ENCODE data around the gene ARHGAP35.
A peak's percentile ranks its signal among the peaks of the same experiment; 100 is the strongest.
"Not testable (repeated sequence)": the region's sequence is repeated elsewhere in the genome, so short reads cannot be mapped to it uniquely, and the experiment has no call there.

The ARHGAP35 gene

GRCh38 chr19:46860846-46861690 lies at the start of gene ARHGAP35:
Gene ARHGAP35, plus strand, starts transcription at chr19:46860997. Its CDS starts 57,679 bp downstream, at chr19:46918676.
- DNase-seq (ENCODE audit: low spot score) = no peak

DNA sequence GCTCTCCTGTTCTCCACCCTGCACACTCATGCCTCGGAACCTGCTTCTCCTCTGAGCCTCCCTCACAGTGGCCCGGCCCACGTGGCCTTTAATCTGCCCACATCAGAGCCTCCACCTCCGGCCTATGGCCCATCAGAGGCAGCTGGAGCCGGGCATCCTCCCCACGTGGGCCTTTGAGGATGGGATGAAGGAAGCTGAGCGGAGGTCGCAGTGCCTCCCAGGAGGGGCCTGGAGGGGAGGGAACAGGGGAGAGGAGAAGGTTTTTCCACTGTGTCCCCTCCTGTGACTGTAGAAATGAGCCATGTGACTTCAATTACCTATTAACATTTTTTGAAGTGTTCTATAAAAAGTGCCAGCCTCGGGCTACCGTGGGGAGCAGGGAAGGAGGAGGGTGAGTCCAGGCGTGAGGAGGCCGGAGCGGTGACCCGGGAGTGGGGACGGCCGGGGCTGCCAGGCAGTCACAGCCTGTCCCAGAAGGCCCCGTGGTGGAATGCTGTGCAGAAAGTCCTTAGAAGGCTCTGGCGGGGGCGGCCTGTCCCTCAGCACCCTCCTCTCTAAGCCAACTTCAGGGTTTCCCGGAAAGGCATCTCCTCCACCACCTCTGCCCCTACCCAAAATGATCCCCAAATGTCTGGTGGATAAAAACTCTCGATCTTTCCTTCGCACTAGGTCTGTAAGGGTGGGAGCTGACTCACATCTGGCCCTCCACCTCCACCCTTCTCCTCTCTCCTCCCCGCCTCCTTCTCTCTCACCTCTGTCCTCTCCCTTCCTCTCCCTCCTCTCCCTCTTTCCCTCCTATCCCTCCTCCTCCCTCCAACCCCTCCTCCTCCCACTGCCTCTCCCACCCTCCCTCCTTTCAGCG lies 47.6 kb upstream of the ARHGAP35 start:
- no peak for DNase-seq (ENCODE audit: low spot score)

- no peak for DNase-seq (ENCODE audit: low spot score)
Observed at GRCh38 chr19:46813839-46814358, 46.9 kb upstream of the ARHGAP35 start.

DNA sequence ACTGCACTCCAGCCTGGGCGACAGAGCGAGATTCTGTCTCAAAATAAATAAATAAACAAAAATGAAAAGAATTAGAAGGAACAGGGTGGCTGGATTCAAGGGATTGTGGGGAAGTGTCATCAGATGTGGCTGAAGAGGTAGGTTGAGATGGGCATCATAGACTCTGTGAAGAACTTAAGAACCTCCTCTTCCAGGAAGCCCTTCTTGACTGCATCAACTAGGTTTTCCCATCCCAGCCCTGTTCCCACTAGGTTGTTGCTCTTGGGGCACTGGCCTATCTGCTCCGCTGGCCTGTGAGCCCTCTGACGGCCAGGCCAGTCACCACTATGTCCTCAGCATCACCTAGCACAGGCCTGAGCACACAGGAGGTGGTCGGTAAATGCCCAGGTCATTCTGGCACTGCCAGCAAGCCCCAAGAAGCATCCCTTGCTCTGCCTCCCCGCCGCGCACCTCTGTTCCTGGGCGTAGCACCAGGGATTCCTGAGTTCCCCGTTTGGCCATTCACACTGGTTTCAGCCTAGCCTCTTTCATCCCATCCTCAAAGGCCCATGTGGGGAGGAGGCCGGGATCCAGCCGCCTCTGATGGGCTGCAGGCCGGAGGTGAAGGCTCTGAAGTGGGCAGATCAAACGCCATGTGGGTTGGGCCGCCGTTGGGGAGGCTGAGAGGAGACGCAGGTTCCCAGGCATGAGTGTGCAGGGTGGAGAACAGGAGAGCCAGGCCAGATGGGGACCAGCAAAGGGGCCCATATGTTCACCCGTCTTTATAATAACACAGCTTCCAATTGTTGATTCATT lies 44.8 kb upstream of the ARHGAP35 start:
- no peak for DNase-seq (ENCODE audit: low spot score)

- no peak for DNase-seq (ENCODE audit: low spot score)
Observed at GRCh38 chr19:46818812-46819211, 42.0 kb upstream of the ARHGAP35 start.

- DNase-seq (ENCODE audit: low spot score) = no peak
Observed at GRCh38 chr19:46821512-46822409, 39.0 kb upstream of the ARHGAP35 start.

DNA sequence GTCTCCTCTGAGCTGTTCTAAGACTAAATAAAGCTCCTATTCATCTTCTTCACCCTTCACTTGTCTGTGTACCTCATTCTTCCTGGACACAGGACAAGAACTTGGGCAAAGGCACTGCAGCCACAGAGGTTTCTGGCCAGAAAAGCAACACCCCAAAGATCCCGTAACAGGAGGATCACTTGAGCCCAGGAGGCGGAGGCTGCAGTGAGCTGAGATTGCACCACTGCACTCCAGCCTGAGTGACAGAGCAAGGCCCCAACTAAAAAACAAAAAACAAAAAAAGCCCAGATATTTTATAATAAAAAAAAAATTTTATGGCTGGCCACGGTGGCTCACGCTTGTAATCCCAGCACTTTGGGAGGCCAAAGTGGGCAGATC lies 38.4 kb upstream of the ARHGAP35 start:
- not testable (repeated sequence) for DNase-seq (ENCODE audit: low spot score)

DNA sequence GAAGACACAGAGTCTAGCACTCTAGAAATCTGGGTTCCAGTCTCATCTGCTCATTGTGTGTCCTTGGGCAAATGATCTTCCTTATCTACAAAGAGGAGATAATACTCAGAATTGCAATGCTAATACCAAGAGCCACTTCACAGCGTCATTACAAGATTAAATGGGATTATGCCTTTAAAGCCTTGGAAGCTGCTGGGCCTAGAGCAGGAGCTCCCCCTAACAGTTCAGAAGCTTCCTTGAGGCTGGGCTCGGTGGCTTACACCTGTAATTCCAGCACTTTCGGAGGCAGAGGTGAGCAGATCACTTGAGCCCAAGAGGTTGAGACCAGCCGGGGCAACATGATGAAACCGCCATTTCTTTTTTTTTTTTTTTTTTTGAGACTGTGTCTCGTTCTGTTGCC lies 37.7 kb upstream of the ARHGAP35 start:
- DNase-seq (ENCODE audit: low spot score) = no peak

GRCh38 chr19:46824890-46825730 lies 35.7 kb upstream of the ARHGAP35 start:
- no peak for DNase-seq (ENCODE audit: low spot score)

GRCh38 chr19:46825731-46826055 lies 35.1 kb upstream of the ARHGAP35 start:
- no peak for DNase-seq (ENCODE audit: low spot score)

GRCh38 chr19:46828484-46828883 lies 32.3 kb upstream of the ARHGAP35 start:
- DNase-seq (ENCODE audit: low spot score) = no peak

GRCh38 chr19:46830864-46831263 lies 29.9 kb upstream of the ARHGAP35 start:
- DNase-seq (ENCODE audit: low spot score) = no peak

DNA sequence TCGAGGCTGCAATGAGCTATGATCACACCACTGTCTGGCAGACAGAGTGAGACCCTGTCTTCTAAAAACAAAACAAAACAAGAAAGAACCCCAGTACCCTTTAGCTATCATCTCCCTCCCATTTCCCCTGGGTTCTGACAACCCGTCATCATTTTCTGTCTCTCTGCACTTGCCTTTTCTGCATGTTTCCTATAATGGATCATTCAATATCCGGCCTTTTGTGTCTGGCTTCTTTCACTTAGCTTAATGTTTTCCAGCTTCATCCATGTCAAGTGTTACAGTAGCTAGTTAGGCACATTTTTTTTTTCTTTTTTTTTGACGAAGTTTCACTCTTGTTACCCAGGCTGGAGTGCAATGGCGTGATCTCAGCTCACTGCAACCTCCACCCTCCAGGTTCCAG lies 26.7 kb upstream of the ARHGAP35 start:
- no peak for DNase-seq (ENCODE audit: low spot score)

GRCh38 chr19:46834984-46835383 lies 25.8 kb upstream of the ARHGAP35 start:
- DNase-seq (ENCODE audit: low spot score) = no peak

DNA sequence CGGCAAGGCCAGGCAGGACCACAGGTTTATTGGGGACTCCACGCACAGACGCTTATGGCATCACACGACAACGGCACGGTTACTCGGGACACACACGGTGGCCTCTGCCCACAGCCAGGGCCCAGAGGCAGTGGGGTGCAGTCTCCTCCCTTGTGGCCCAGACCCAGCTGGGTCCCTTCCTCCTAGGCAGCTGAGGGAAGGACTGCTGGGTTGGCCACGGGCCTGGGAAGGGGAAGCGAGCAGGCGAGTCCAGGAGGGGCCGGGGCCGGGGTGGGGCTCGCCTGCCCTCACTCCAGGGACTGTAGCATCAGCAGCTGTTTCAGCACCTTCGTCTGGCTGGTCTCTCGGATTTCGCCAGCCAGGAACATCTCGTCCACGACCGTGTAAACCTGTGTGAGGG lies 22.6 kb upstream of the ARHGAP35 start:
- no peak for DNase-seq (ENCODE audit: low spot score)

- no peak for DNase-seq (ENCODE audit: low spot score)
Observed at GRCh38 chr19:46839752-46840497, 20.9 kb upstream of the ARHGAP35 start.

- DNase-seq (ENCODE audit: low spot score) = peak; percentile 59
Observed at GRCh38 chr19:46840498-46840942, 20.3 kb upstream of the ARHGAP35 start.

- DNase-seq (ENCODE audit: low spot score) = peak; percentile 47
Observed at GRCh38 chr19:46841458-46842083, 19.2 kb upstream of the ARHGAP35 start.

DNA sequence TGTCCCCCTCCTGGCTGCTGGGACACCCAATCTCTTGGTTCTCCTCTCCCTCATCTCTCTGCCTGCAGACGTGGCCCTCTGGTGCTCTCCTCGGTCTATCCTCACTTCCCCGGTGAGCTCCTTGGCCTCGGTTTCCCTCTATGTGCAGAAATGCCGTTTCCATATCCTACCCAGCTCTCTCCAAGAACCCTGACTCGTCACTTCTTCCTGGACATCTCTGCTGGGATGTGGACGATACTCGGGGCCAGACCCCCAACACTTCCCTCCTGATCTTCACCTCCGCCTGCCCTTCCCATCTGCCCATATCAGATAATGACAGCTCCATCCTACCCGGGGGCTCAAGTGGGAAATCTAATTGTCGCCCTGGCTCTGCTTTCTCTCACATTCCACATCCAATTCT lies 18.0 kb upstream of the ARHGAP35 start:
- no peak for DNase-seq (ENCODE audit: low spot score)

All from LoVo (cell line).